CD14-positive monocyte (primary cell): ENCODE measurements around the gene FIGNL2. TPM values are rescaled to one million over a fixed set of nuclear protein-coding genes. Genes with fewer than 3 reads are reported as not detected.
A peak's percentile ranks its signal among the peaks of the same experiment; 100 is the strongest.

Experiments
- DNase-seq, 3 donors: peaks; one replicate each; pipeline ENCODE4 v3.0.0-alpha.2; 2011 to 2022
- H2AFZ ChIP-seq: 2 replicates; pipeline ENCODE4 v1.6.0; 2012; ENCODE audit warnings: mild to moderate bottlenecking, low read depth, low read length, inconsistent platforms; ENCODE audit not compliant: insufficient read depth, poor library complexity, severe bottlenecking
- H3K27ac ChIP-seq, 2 donors: 1 replicate in 1 of 2; 2 replicates in 1 of 2; pipeline ENCODE4 v1.5.1; 2012 to 2013; ENCODE audit warnings: low read length in 2 of 2, control low read depth in 1 of 2, inconsistent platforms in 1 of 2, low read depth in 1 of 2, mild to moderate bottlenecking in 1 of 2
- H3K27me3 ChIP-seq, 2 donors: one replicate each; pipeline versions ENCODE4 v1.6.0 to v1.6.1; 2011 to 2013; ENCODE audit warnings: low read length in 2 of 2; ENCODE audit not compliant: control insufficient read depth in 2 of 2, insufficient read depth in 2 of 2
- H3K36me3 ChIP-seq, 2 donors: replicated peaks in 1 of 2; 1 replicate in 1 of 2; 2 replicates in 1 of 2; pipeline versions ENCODE4 v1.5.1 to v1.6.1; 2012 to 2013; ENCODE audit warnings: low read length in 2 of 2, control low read depth in 1 of 2, inconsistent platforms in 1 of 2, mild to moderate bottlenecking in 1 of 2; ENCODE audit not compliant: insufficient read depth in 2 of 2, control insufficient read depth in 1 of 2
- H3K4me1 ChIP-seq, 2 donors: 1 replicate in 1 of 2; 2 replicates in 1 of 2; pipeline versions ENCODE4 v1.5.1 to v1.6.1; 2012 to 2013; ENCODE audit warnings: low read length in 2 of 2, control low read depth in 1 of 2, inconsistent platforms in 1 of 2, mild to moderate bottlenecking in 1 of 2, moderate library complexity in 1 of 2; ENCODE audit not compliant: insufficient read depth in 2 of 2, control insufficient read depth in 1 of 2
- H3K4me2 ChIP-seq: replicated peaks from 2 replicates; pipeline ENCODE3; 2012; ENCODE audit warnings: low read length, moderate library complexity, mild to moderate bottlenecking; ENCODE audit not compliant: poor library complexity, severe bottlenecking; ENCODE audit errors: extremely low read depth
- H3K4me3 ChIP-seq, 3 experiments: fragments of 200-600 bp in 1 of 3; sonication (generic) in 1 of 3; replicated peaks in 1 of 3; 1 replicate in 2 of 3; 2 replicates in 1 of 3; pipeline ENCODE4 v1.5.1; 2011 to 2013; ENCODE audit warnings: low read length in 3 of 3, mild to moderate bottlenecking in 3 of 3, control low read depth in 2 of 3, low read depth in 2 of 3, inconsistent platforms in 1 of 3, moderate library complexity in 1 of 3
- H3K79me2 ChIP-seq: 2 replicates; pipeline ENCODE4 v1.6.0; 2012; ENCODE audit warnings: mild to moderate bottlenecking, control low read depth, inconsistent platforms, low read length, moderate library complexity; ENCODE audit not compliant: insufficient read depth
- H3K9ac ChIP-seq: 2 replicates; pipeline ENCODE4 v1.6.0; 2017; ENCODE audit warnings: low read length, mild to moderate bottlenecking; ENCODE audit not compliant: insufficient read depth, poor library complexity, severe bottlenecking
- H3K9me3 ChIP-seq, 2 donors: replicated peaks in 1 of 2; 1 replicate in 1 of 2; 2 replicates in 1 of 2; pipeline versions ENCODE4 v1.5.1 to v1.6.1; 2012 to 2013; ENCODE audit warnings: low read length in 2 of 2, control low read depth in 1 of 2; ENCODE audit not compliant: control insufficient read depth in 1 of 2, insufficient read depth in 1 of 2
- H4K20me1 ChIP-seq: 2 replicates; pipeline ENCODE4 v1.6.0; 2012; ENCODE audit warnings: mild to moderate bottlenecking, low read length, control low read depth, moderate library complexity; ENCODE audit not compliant: insufficient read depth
- H3K27ac Mint-ChIP-seq, 7 donors: one replicate each; pipeline ENCODE4 v1.8.0; 2020; ENCODE audit warnings: mild to moderate bottlenecking in 7 of 7, mixed read lengths in 7 of 7, moderate library complexity in 6 of 7, inconsistent platforms in 2 of 7
- H3K27me3 Mint-ChIP-seq, 3 donors: one replicate each; pipeline ENCODE4 v1.8.0; 2021 to 2022; ENCODE audit warnings: low read depth in 3 of 3, mild to moderate bottlenecking in 3 of 3, mixed read lengths in 3 of 3, moderate library complexity in 3 of 3, inconsistent platforms in 1 of 3
- H3K36me3 Mint-ChIP-seq, 2 donors: one replicate each; pipeline ENCODE4 v1.8.0; 2020; ENCODE audit warnings: mixed read lengths in 2 of 2, inconsistent platforms in 1 of 2, mild to moderate bottlenecking in 1 of 2
- H3K4me1 Mint-ChIP-seq: one replicate; pipeline ENCODE4 v1.8.0; 2020; ENCODE audit warnings: mild to moderate bottlenecking, mixed read lengths
- H3K4me3 Mint-ChIP-seq, 2 donors: one replicate each; pipeline ENCODE4 v1.8.0; 2020; ENCODE audit warnings: mild to moderate bottlenecking in 2 of 2, mixed read lengths in 2 of 2, moderate library complexity in 1 of 2
- H3K9me3 Mint-ChIP-seq, 7 donors: one replicate each; pipeline ENCODE4 v1.8.0; 2020 to 2022; ENCODE audit warnings: mixed read lengths in 7 of 7, mild to moderate bottlenecking in 6 of 7, moderate library complexity in 6 of 7, inconsistent platforms in 2 of 7
- CTCF ChIP-seq: fragments of 200-600 bp; IDR thresholded peaks from one replicate; pipeline ENCODE4 v1.8.0; 2022; ENCODE audit warnings: antibody characterized with exemption, mild to moderate bottlenecking
- WGBS: methylation state at CpG from one replicate; pipeline ENCODE4 v1.1.5; 2013; ENCODE audit warnings: missing lambda C conversion rate; ENCODE audit not compliant: insufficient coverage; 5-methylcytosine and 5-hydroxymethylcytosine counted together
- intact Hi-C, 2 donors: fragments of 100-400 bp; cut with micrococcal nuclease; formaldehyde crosslinking; loops; one replicate each; pipeline versions ENCODE4 v1.15.0 to v1.15.1; 2023
- polyA plus RNA-seq, 3 donors: library from polyadenylated mRNA; depleted of rRNA in 1 of 3; unstranded in 2 of 3; stranded (reverse) in 1 of 3; fragments of 300-500 nt in 2 of 3; fragments of >200 nt in 1 of 3; fragmentation: Illumina TruSeq in 2 of 3; gene quantifications; 1 replicate in 2 of 3; 2 replicates in 1 of 3; pipeline ENCODE4 v1.2.3, GENCODE V29; 2012 to 2021

The FIGNL2 gene
- polyA plus RNA-seq, 3 donors = 0.06 to 0.52 TPM; not detected in 1

DNA sequence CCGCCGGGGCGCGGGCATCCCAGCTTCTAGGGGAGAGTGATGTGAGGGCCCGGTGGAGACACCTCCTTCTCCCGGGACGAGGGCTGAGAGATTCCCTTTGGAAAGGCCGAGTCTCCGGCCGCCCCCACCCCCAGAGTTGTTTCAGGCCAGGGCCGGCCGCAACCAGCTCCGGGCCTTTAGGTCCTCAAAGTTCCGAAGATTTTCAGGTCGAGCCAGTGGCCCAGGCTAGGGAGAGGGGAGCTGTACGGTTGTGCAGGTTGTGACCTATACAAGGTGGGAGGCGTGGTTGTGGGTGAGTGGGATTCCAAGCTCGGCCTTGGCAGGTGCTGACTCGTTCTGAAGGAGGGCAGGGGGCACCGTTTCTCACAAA is 21.0 kb upstream of the FIGNL2 start:
- no peak for DNase-seq
- Histone ChIP-seq H3K4me3 (peak overlapping the region in 1 of 3 experiments; percentile 66), H4K20me1 (no peaks in the 10 kb centered on the region), H3K9me3 (no peaks in the 10 kb centered on the region), H3K27ac (no peak overlapping the region), H3K79me2 (no peaks in the 10 kb centered on the region), H3K4me1 (peaks cover 60 to 73% of the 10 kb centered on the region in 2 donors), H3K9ac (peak overlapping the region; percentile 51), H3K27me3 (peaks cover 3 to 27% of the 10 kb centered on the region in 2 donors), H3K36me3 (no peaks in the 10 kb centered on the region), H2AFZ (peak overlapping the region; percentile 81), H3K4me2 (peak overlapping the region; percentile 70)
- H3K27ac Mint-ChIP-seq = peak overlapping the region in 4 of 7 donors; percentile 38 to 70 (median 53)
- peaks cover 15 to 19% of the 10 kb centered on the region in 2 donors for H3K36me3 Mint-ChIP-seq
- H3K27me3 Mint-ChIP-seq = peaks cover 31 to 39% (median 38%) of the 10 kb centered on the region in 3 donors
- H3K4me1 Mint-ChIP-seq = peaks cover 67% of the 10 kb centered on the region
- H3K4me3 Mint-ChIP-seq = peak overlapping the region; percentile 48 to 78
- intact Hi-C loops = no loop called here
- WGBS = 39% methylated on average over 15 of the region's 20 CpGs
- TF ChIP-seq CTCF = no peak
- H3K9me3 Mint-ChIP-seq = peaks cover 0 to 8% (median 0%) of the 10 kb centered on the region in 7 donors

DNA sequence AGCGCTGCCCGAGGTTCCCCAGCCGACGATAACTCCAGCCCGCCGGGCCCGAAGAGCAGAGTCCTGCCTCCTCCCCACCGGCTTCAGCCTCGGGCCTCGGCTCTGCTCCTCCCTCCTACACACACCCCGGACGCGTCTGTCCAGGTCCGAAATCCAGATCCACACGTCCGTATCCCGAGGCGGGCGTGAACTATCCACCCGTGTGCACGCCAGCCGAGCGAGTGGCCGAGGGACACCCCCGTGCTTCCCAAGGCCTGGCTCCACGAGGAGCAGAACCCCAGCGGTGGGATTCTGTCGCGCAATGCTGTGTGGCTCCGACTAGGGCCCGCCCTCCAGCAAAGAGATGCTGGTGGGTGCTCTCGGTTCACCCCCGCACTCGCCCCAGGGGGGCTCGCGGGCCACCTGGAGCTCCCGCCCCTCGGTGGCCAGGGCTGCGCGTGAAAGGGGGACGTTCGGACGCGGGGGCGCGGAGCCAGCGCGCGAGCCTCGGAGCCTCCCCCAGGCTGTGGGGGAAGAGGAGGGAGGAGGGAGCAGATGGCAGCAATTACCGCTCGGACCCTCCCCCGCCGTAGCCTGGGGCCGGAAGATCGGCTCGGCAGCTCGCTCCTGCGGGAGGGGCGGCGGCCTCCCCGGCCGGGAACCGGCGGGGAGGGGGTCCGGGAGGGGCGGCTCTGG is 20.4 kb upstream of the FIGNL2 start:
- H3K4me3 Mint-ChIP-seq = peak overlapping the region; percentile 68 to 87
- no peak for TF ChIP-seq CTCF
- peak overlapping the region; percentile 81 for H2AFZ ChIP-seq

More for the DNA sequence above, 20.4 kb upstream of the FIGNL2 start:
- Histone ChIP-seq H3K27me3 (peaks cover 3 to 32% of the 10 kb centered on the region in 2 donors), H3K4me2 (peak overlapping the region; percentile 70), H3K4me1 (peaks cover 62 to 73% of the 10 kb centered on the region in 2 donors), H3K79me2 (no peaks in the 10 kb centered on the region), H3K27ac (no peak overlapping the region), H3K36me3 (no peaks in the 10 kb centered on the region), H3K9ac (peak overlapping the region; percentile 51), H4K20me1 (no peaks in the 10 kb centered on the region), H3K9me3 (no peaks in the 10 kb centered on the region), H3K4me3 (peak overlapping the region; percentile 18 to 66 (median 33))
- intact Hi-C loops = no loop called here
- peaks cover 16 to 19% of the 10 kb centered on the region in 2 donors for H3K36me3 Mint-ChIP-seq
- WGBS = 10% methylated on average over 52 of the region's 67 CpGs
- peaks cover 33 to 43% (median 38%) of the 10 kb centered on the region in 3 donors for H3K27me3 Mint-ChIP-seq
- peak overlapping the region in 2 of 7 donors; percentile 18 to 72 for H3K27ac Mint-ChIP-seq
- H3K4me1 Mint-ChIP-seq = peaks cover 65% of the 10 kb centered on the region
- H3K9me3 Mint-ChIP-seq = peaks cover 0 to 10% (median 0%) of the 10 kb centered on the region in 7 donors
- DNase-seq = no peak
